GM12878 (cell line): ENCODE data around the gene RIMS1. TPM values are rescaled to one million over a fixed set of nuclear protein-coding genes. Genes with fewer than 3 reads are reported as not detected.

Source experiments
- ATAC-seq: fragments of 200-7000 bp; cut with Tn5 transposase; 3 replicates; pipeline ENCODE4 v1.9.1; 2020; ENCODE audit warnings: mild to moderate bottlenecking, moderate library complexity
- BruUV-seq: library from RNA; stranded (reverse); fragments of 400-500 nt; replicated peaks from 2 replicates; lab custom pipeline; 2021; lab: Mats Ljungman, UMichigan
- CTCF ChIA-PET: fragments of 300-600 bp; sonication (Branson Sonifier 250); formaldehyde crosslinking; extraction: SDS; loops from one replicate; lab custom pipeline; 2021; ENCODE audit warnings: inconsistent platforms; lab: Yijun Ruan, JAX
- POLR2A ChIA-PET: fragments of 350-600 bp; formaldehyde crosslinking; extraction: SDS; loops from one replicate; lab custom pipeline; 2021; ENCODE audit warnings: inconsistent platforms; lab: Charles Lee
- RAD21 ChIA-PET: fragments of 300-600 bp; sonication (Branson Sonifier 250); formaldehyde crosslinking; loops from one replicate; lab custom pipeline; 2023; ENCODE audit warnings: antibody characterized with exemption; ENCODE audit not compliant: unreplicated experiment; lab: Charles Lee
- SMC1A ChIA-PET: fragments of 300-600 bp; sonication (Branson Sonifier 250); formaldehyde crosslinking; loops from one replicate; lab custom pipeline; 2023; ENCODE audit not compliant: unreplicated experiment, uncharacterized antibody; lab: Charles Lee
- DNase-seq: peaks from one replicate; pipeline ENCODE4 v3.0.0-alpha.2; 2011; ENCODE audit warnings: low read depth, low spot score
- FAIRE-seq: peaks from 3 replicates; lab custom pipeline; 2011; peaks lifted over from hg19 to GRCh38; lab: Jason Lieb, UNC
- H2AFZ ChIP-seq: 2 replicates; pipeline ENCODE4 v1.6.0; 2011; ENCODE audit warnings: low read depth, low read length, control low read depth; ENCODE audit not compliant: control insufficient read depth
- H3K27ac ChIP-seq: 2 replicates; pipeline ENCODE4 v1.5.1; 2011; ENCODE audit warnings: control low read depth; ENCODE audit not compliant: control insufficient read depth, insufficient read depth
- H3K27me3 ChIP-seq, 2 experiments: replicated peaks in 1 of 2; 2 replicates each; pipeline versions ENCODE4 v1.6.0 to v1.6.1; 2011; ENCODE audit warnings: low read length in 1 of 2; ENCODE audit not compliant: control insufficient read depth in 2 of 2, insufficient read depth in 2 of 2
- H3K36me3 ChIP-seq, 2 experiments: 2 replicates each; pipeline ENCODE4 v1.5.1; 2011; ENCODE audit warnings: low read length in 1 of 2; ENCODE audit not compliant: control insufficient read depth in 2 of 2, insufficient read depth in 2 of 2
- H3K4me1 ChIP-seq: 2 replicates; pipeline ENCODE4 v1.6.1; 2011; ENCODE audit warnings: mild to moderate bottlenecking, low read length, moderate library complexity, mixed read lengths; ENCODE audit not compliant: control insufficient read depth, insufficient read depth
- H3K4me2 ChIP-seq: 2 replicates; pipeline ENCODE4 v1.6.0; 2011; ENCODE audit warnings: control low read depth; ENCODE audit not compliant: control insufficient read depth, insufficient read depth
- H3K4me3 ChIP-seq: fragments of 200-600 bp; sonication (generic); 2 replicates; pipeline ENCODE4 v1.5.1; 2016
- H3K79me2 ChIP-seq: 2 replicates; pipeline ENCODE4 v1.6.0; 2011; ENCODE audit warnings: low read length; ENCODE audit not compliant: control insufficient read depth, insufficient read depth
- H3K9ac ChIP-seq: 2 replicates; pipeline ENCODE4 v1.8.0; 2011; ENCODE audit warnings: low read length, control low read depth, mixed read lengths; ENCODE audit not compliant: control insufficient read depth, insufficient read depth
- H3K9me3 ChIP-seq: replicated peaks from 3 replicates; pipeline ENCODE4 v1.5.1; 2011; ENCODE audit warnings: mild to moderate bottlenecking, low read length; ENCODE audit not compliant: control insufficient read depth, insufficient read depth
- H4K20me1 ChIP-seq: 2 replicates; pipeline ENCODE4 v1.6.0; 2011; ENCODE audit not compliant: control insufficient read depth, insufficient read depth
- BCL11A ChIP-seq: IDR thresholded peaks from 2 replicates; pipeline ENCODE4 v1.6.1; 2011; ENCODE audit warnings: low read depth, low read length
- KAT2A ChIP-seq: conservative IDR thresholded peaks from 2 replicates; pipeline ENCODE4 v1.6.1; 2011; ENCODE audit warnings: low read depth, low read length; ENCODE audit not compliant: control insufficient read depth
- LARP7 ChIP-seq: fragments of 450-650 bp; IDR thresholded peaks from 2 replicates; pipeline ENCODE4 v1.6.1; 2017; ENCODE audit warnings: mild to moderate bottlenecking
- MEF2A ChIP-seq: IDR thresholded peaks from 2 replicates; pipeline ENCODE4 v1.6.1; 2011; ENCODE audit warnings: low read depth, mild to moderate bottlenecking, low read length, moderate library complexity; ENCODE audit not compliant: insufficient read depth
- MEF2B ChIP-seq: fragments of 450-650 bp; IDR thresholded peaks from 2 replicates; pipeline ENCODE4 v1.6.1; 2018; ENCODE audit warnings: mild to moderate bottlenecking, moderate library complexity; ENCODE audit not compliant: partially characterized antibody, poor library complexity, severe bottlenecking
- PAX8 ChIP-seq: fragments of 450-650 bp; IDR thresholded peaks from 2 replicates; pipeline ENCODE4 v1.6.1; 2017; ENCODE audit warnings: mild to moderate bottlenecking, moderate library complexity
- RBBP5 ChIP-seq: fragments of 200-600 bp; sonication (generic); conservative IDR thresholded peaks from 2 replicates; pipeline ENCODE4 v1.6.1; 2016
- RCOR1 ChIP-seq: conservative IDR thresholded peaks from 2 replicates; pipeline ENCODE4 v1.6.1; 2012; ENCODE audit warnings: low read depth, low read length, improper control_type of control experiment
- RELA ChIP-seq: fragments of 450-650 bp; IDR thresholded peaks from 2 replicates; pipeline ENCODE4 v1.8.0; 2014; ENCODE audit warnings: borderline replicate concordance; ENCODE audit not compliant: partially characterized antibody
- TCF12 ChIP-seq: IDR thresholded peaks from 2 replicates; pipeline ENCODE4 v1.6.1; 2011; ENCODE audit warnings: low read depth, mild to moderate bottlenecking, low read length
- ZNF207 ChIP-seq: fragments of 450-650 bp; IDR thresholded peaks from 2 replicates; pipeline ENCODE4 v1.6.1; 2014; ENCODE audit warnings: antibody characterized with exemption, mild to moderate bottlenecking, borderline replicate concordance
- ZNF622 ChIP-seq: fragments of 450-650 bp; IDR thresholded peaks from 2 replicates; pipeline ENCODE4 v1.6.1; 2017; ENCODE audit warnings: mild to moderate bottlenecking, inconsistent platforms
- WGBS: methylation state at CpG from one replicate; pipeline ENCODE4 v1.1.6; 2016; ENCODE audit warnings: low lambda C conversion rate; ENCODE audit not compliant: insufficient replicate concordance, insufficient coverage; ENCODE audit errors: missing lambda C conversion rate; 5-methylcytosine and 5-hydroxymethylcytosine counted together
- in situ Hi-C: fragments of 300-500 bp; cut with MboI; formaldehyde crosslinking; loops from 9 replicates; pipeline ENCODE4 v1.14.3; 2018; ENCODE audit warnings: mixed read lengths
- intact Hi-C: fragments of 100-400 bp; cut with micrococcal nuclease; formaldehyde crosslinking; loops from one replicate; pipeline ENCODE4 v1.14.2; 2022; ENCODE audit not compliant: unreplicated experiment
- polyA plus RNA-seq, 11 experiments: library from polyadenylated mRNA; depleted of rRNA in 4 of 11; unstranded in 6 of 11; stranded (reverse) in 5 of 11; fragments of >200 nt; fragmentation: Nextera tagmentation in 4 of 11; fragmentation: Illumina TruSeq in 1 of 11; extraction: Ambion mirVana in 4 of 11; extraction: Trizol in 1 of 11; gene quantifications; 1 replicate in 1 of 11; 2 replicates in 10 of 11; pipeline versions ENCODE4 v1.2.1 to v1.2.3, GENCODE V29; 2011 to 2016; ENCODE audit warnings: inconsistent platforms in 2 of 11, missing spikeins in 2 of 11, low read depth in 1 of 11
- total RNA-seq, 4 experiments: library from RNA; depleted of rRNA in 3 of 4; stranded (reverse); fragments of >200 nt in 3 of 4; fragmentation: Illumina TruSeq in 1 of 4; extraction: Trizol in 1 of 4; gene quantifications; 2 replicates each; pipeline versions ENCODE4 v1.2.1 to v1.2.3, GENCODE V29; 2013 to 2021

Gene RIMS1
- total and polyA plus RNA-seq, 10 of the 15 experiments (the other 5 are each of a cell fraction or from before 2014, with no cell fraction given), result 0.05 to 0.76 (median 0.23) TPM

- TF ChIP-seq TCF12, result no peak
- TF ChIP-seq RELA, result no peak
- TF ChIP-seq ZNF207, result no peak
- TF ChIP-seq KAT2A, result no peak
- no peak for TF ChIP-seq LARP7
- no peak for TF ChIP-seq MEF2A
- TF ChIP-seq, all 136 proteins: peak for 0
These were observed 462.6 kb downstream of the RIMS1 start (continued) for GRCh38 chr6:72348926-72349325.

GRCh38 chr6:72350296-72350881 lies 464.0 kb downstream of the RIMS1 start:
- no TSS peak for BruUV-seq
- Histone ChIP-seq H3K27me3 (0 out of 4 replicates have a peak, but pooled peaks cover 0 to 4% of the 10 kb centered on the region in 2 experiments), H3K79me2 (no peaks in the 10 kb centered on the region), H3K9ac (no peak overlapping the region), H3K4me3 (no peak overlapping the region), H4K20me1 (no peaks in the 10 kb centered on the region), H3K27ac (no peak overlapping the region), H3K9me3 (no peaks in the 10 kb centered on the region), H2AFZ (no peak overlapping the region), H3K4me2 (no peak overlapping the region), H3K36me3 (no peaks in the 10 kb centered on the region), H3K4me1 (no peaks in the 10 kb centered on the region)
- no peak for FAIRE-seq
- ChIA-PET CTCF (no interaction called here), SMC1A (no interaction called here), POLR2A (no interaction called here), RAD21 (no interaction called here)
- no peak for TF ChIP-seq BCL11A
- no peak for TF ChIP-seq RCOR1
- no peak for TF ChIP-seq PAX8
- TF ChIP-seq ZNF622, result no peak
- no peak for TF ChIP-seq RBBP5
- TF ChIP-seq MEF2B, result no peak
- intact Hi-C loops (no loop called here), in situ Hi-C loops (no loop called here)
- no peak for DNase-seq
- ATAC-seq, result no peak
- 39% methylated on average over 1 of the region's 1 CpG for WGBS
